HG03095 (cell line): ENCODE measurements around the gene ARHGAP23.

ENCODE experiments used
- ATAC-seq: cut with Tn5 transposase; IDR thresholded peaks from one replicate; pipeline ENCODE4 v1.9.1; 2021; ENCODE audit warnings: moderate library complexity; ENCODE audit not compliant: unreplicated experiment

Gene ARHGAP23

DNA sequence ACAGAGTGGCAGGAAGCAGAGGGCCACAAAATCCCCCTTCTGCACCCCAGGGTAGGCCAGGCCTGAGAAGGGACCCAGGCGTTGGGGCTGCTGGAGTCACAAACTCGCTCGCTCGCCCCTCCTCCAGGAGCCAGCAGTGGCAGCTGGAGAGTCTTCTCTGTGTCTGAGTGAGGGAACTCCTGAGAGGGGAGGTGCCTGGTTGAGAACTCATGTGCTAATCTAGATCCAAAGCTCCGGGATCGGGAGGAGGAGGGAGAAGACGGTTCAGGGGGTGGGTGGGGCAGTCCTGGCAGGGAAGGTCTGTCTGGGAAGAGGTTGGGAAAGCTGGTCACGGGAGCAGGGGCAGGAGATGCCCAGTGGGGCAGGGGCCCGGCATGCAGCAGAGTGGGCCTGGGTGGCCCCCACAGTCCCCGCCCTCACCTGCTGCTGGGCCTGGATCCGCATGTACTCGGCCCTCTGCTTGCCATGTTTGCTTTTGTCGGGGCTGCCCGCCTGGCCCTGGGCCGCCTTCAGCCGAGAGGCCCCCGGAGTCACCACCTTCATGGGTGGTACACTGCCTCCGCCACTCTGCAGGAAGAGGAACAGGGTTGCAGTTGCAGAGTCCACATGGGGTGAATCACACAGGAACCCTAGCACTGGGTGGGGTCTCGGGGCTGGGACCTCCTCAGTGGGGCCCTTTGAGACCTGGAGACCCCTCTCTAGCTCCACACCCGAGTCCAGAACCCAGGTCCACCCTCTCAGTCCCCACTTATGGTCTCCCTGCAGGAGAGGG lies 115.3 kb downstream of the ARHGAP23 start:
- no peak for ATAC-seq

GRCh38 chr17:38544175-38544838 lies 116.0 kb downstream of the ARHGAP23 start:
- no peak for ATAC-seq

DNA sequence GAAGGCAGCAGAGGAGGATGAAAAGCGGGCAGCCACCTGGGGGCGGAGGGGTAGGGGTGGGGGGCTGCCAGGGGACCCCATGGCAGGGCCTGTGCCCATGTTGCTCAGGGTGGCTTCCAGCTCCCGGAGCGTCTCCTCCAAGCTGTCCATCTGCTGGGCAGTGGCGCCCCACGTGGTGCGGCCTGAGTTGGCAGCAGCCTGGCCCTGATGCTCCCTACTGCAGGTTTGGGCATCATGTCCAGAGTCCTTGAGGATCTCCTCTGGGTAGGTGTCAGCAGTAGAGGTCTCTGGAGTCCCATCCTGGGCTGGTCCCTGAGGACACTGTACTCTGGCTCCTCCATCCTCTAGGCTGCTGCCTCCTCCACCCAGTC lies 116.6 kb downstream of the ARHGAP23 start:
- no peak for ATAC-seq

- ATAC-seq = no peak
These were observed 117.4 kb downstream of the ARHGAP23 start for GRCh38 chr17:38545531-38546225.

DNA sequence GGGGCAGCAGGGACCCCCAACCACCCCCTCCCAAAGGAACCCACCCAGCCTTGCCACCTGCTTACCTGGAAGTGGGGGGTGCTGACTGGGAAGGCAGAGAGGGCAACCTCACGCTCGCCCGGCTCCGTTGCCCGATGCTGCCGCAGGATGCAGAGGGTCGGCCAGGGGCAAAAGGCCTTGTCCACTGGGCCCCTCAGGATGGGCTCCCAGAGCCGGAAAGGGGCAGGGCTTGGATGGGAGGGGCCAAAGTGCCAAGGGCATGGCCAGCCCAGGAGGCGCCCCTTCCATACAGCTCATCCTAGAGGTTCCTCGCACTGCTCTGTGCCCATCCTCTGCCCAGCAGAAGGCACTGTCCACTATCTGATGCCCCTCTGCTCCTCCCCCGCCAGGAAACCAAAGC lies 118.1 kb downstream of the ARHGAP23 start:
- no peak for ATAC-seq

- no peak for ATAC-seq
These were observed 119.2 kb downstream of the ARHGAP23 start for GRCh38 chr17:38547444-38547843.

- no peak for ATAC-seq
These were observed 121.0 kb downstream of the ARHGAP23 start for GRCh38 chr17:38549285-38549684.

DNA sequence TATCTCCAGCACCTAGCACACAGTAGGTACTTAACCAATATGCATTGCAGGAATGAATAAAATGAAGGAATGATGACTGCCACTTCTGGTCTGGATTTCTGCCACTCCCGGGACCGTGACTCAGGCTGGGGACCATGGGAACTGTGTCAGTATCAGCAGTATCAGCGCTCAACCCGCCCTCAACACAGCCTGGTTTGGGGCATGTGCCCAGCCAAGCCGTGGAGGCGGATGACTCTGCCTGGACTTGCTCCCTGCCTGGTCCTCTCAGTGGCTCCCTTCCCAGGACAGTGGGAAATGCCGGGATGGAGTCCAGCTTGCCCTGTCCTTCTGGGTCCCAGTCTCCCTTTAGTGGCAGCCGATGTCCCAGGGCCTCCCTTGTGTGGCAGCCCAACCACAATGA lies 122.4 kb downstream of the ARHGAP23 start:
- ATAC-seq = no peak

DNA sequence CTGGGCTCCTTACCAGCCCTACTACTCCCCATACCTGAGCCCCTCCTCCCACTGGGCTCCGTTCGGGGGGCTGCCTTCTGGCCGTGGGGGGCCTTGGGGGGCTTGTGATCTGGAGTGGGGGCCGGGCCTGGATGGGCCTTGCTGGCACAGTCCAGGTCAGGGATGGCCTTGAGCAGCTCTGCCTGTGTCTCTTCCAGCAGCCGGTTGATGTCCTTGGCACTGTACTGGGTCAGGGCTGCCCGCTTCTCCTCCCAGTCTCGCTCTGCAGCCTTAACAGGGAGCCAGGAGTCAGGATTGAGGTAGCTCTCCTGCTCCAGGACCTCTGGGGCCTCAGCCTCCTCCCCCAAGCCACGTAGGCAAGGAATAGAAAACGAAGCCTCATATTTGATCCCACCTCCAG lies 122.9 kb downstream of the ARHGAP23 start:
- ATAC-seq = no peak

DNA sequence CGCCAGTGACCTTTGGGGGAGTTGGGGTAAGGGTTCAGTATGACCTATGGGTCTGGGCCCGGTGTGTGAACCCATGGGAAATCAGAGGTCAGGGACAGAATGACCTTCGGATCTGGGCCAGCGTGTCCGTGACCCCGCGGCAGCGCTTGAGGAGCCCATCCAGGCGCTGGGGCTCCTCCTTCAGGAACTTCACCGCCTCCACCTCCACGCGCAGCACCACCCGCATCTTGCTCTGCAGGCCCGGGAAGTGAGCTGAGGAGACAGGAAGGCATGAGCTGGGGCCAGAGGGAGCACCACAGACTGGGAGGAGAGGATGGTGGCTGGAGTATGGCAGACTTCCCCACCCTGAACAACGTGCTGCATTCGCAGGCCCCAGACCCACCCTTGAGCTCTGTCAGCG lies 124.1 kb downstream of the ARHGAP23 start:
- ATAC-seq = no peak

GRCh38 chr17:38554430-38555350 lies 126.4 kb downstream of the ARHGAP23 start:
- ATAC-seq = no peak

DNA sequence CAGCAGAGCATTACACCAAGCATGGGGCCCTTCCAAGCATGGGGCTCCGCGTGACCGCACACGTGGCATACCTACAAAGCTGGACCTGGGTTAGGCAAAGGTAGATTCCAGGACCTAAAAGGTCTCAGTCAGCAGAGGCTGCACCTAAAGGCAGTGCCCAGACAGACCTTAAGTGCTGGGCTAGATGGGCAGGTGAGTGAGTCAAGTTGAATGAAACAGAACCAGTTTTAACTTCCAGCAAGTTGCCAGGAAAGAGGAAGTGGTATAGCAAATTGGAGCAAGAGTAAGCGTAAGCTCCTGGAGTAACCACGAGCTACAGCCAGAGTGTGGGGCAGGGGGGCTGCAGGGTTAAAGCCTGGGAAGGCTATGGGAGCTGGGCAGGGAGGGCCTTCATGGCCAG lies 128.0 kb downstream of the ARHGAP23 start:
- ATAC-seq = no peak

- ATAC-seq = no peak
These were observed 129.1 kb downstream of the ARHGAP23 start for GRCh38 chr17:38557396-38557795.

DNA sequence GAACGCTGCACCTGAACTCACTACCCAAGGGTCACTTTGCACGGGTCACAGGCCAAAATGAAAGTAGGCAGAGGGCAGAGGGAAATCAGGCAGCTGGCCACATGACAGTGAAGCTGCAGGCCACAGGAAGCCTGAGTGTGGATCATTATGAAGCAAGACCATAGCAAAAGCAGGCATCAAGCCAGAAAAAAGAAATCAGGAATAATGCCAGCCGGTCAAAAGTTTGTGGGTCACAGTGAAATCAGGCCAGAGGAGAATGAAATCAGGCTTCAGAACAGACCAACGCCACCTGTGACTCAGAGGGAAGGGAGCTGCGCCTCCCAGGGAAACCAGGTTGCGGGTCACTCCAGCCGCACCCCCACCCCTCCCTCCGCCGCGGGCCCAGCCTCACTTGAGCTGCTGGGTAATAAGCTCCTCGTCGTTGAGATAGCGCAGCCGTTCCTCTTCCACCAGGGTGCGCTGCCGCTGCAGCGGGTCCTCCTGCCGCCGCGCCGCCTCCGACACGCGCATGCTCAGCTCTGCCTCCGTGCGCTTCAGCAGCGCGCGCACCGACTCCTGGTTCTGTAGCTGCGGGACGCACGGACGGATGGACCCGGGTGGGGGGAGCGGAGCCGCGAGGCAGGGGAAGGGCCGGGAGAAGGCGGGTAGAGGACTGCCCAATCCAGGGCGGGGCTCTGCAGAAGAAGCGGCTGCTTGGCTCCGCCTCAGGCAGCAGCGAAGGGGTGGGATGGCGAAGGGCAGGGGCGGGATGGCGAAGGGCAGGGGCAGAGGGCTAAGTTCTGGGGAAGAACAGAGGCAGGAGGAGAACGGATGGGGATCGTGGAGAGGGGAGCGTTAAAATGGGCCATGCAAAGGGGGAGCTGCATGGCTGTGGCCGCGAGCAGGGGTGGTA lies 129.8 kb downstream of the ARHGAP23 start:
- peak; percentile 44 for ATAC-seq

DNA sequence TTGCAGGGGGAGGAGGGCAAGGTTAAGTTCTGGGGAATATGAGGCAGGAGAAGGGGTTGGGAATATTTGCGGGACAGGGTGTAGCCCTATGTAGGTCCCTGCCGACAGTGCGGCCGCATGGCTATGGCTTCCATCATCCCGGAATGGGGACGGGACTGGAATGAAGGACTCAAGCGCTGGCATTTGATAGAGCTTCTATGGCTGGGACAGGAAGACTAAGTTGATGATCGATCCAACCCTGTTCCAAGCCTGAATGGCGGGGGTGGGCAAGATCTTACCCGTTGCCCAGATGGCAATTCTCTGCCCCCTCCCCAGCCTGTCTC lies 130.4 kb downstream of the ARHGAP23 start:
- no peak for ATAC-seq

GRCh38 chr17:38559051-38559879 lies 131.0 kb downstream of the ARHGAP23 start:
- peak; percentile 68 for ATAC-seq

DNA sequence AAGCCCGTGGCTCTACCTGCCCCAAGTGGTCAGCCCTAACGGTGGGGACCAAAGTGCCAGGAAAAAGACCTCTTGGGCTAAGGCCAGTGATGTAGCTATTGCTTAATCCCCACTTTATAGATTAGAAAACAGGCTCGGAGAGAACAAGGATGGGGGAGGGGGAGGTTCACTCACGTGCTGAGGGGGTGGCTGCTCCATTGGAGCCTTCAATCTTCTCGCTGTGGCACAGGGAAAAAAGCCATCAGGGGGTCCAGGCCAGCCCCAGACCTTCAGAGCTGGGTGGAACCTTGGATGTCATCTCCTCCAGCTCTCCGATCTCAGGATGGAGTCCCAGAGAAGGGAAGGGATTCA lies 131.6 kb downstream of the ARHGAP23 start:
- no peak for ATAC-seq

DNA sequence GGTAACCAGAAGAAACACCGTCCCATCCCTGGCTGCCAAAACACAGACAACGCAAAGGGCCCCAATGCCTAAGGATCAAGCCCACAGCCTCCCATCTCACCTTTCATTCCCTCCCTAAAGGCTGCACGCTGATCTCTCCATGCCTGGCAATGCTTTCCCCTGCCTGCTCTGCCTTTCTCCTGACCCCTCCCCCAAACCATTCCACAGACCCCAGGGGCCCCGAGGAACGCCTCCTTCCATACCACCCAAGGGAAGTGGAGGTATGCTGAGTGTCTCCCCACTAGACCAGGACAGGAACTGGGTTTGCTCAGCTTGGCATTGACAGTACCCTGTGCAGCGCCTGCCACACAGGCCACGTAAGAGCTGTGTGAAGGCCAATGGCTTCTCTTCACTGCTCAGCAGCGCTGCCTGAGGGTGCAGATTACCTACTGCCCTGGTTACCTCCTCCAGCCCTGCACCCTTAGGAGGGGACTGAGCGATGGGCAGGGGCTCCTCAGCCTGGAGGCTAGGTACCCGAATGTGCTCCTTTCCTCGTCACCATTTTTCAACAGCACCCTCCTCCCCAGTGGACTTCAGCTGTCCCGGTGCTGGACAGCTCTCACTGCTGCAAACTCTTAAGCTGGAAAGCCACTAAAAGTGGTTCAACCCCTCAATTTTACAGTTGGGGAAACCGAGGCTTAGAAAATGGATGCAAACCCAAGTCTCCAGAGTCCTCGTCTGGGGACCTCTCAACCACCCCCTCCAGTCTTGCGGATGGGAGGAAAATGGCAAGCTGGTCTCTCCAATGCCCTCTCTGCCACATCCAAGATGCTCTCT lies 132.4 kb downstream of the ARHGAP23 start:
- ATAC-seq = no peak
